Lower lobe of right lung (tissue), 2 donors: ENCODE measurements around the gene SMIM35. TPM values are rescaled to one million over a fixed set of nuclear protein-coding genes. Genes with fewer than 3 reads are reported as not detected.

Experiments used
- ATAC-seq, 2 donors: fragments of 200-7000 bp; cut with Tn5 transposase; one replicate each; pipeline ENCODE4 v1.9.1; 2020 to 2022; ENCODE audit warnings: mild to moderate bottlenecking in 2 of 2, moderate library complexity in 2 of 2
- DNase-seq: peaks from one replicate; pipeline ENCODE4 v3.0.0-alpha.2; 2020
- H3K27ac ChIP-seq: fragments of 200-600 bp; one replicate; pipeline ENCODE4 v1.8.0; 2022
- H3K27me3 ChIP-seq: fragments of 200-600 bp; one replicate; pipeline ENCODE4 v1.8.0; 2022; ENCODE audit warnings: low read depth
- H3K36me3 ChIP-seq: fragments of 200-600 bp; one replicate; pipeline ENCODE4 v1.8.0; 2022; ENCODE audit warnings: mild to moderate bottlenecking
- H3K4me1 ChIP-seq: fragments of 200-600 bp; one replicate; pipeline ENCODE4 v1.8.0; 2022
- H3K4me3 ChIP-seq: fragments of 200-600 bp; one replicate; pipeline ENCODE4 v1.8.0; 2022; ENCODE audit warnings: mild to moderate bottlenecking
- H3K9me3 ChIP-seq: fragments of 200-600 bp; one replicate; pipeline ENCODE4 v1.8.0; 2022
- intact Hi-C: fragments of 100-400 bp; cut with DNase I; formaldehyde crosslinking; loops from one replicate; pipeline ENCODE4 v1.11.0; 2022
- total RNA-seq: library from RNA; stranded (reverse); fragmentation: NEBNext Ultra II Directional; extraction: Animal tissue kit (Norgen Biotek cat#: 25700); gene quantifications from one replicate; pipeline ENCODE4 v1.2.1, GENCODE V29; 2021
- TF ChIP-seq, protein P1 (sequence below): fragments of 200-600 bp; IDR thresholded peaks from one replicate; pipeline ENCODE4 v1.8.0; 2022; ENCODE audit warnings: antibody characterized with exemption, mild to moderate bottlenecking
- donor health status: DM: no; HTN: yes; CAD: no; lungs with severe emphysema.

The SMIM35 gene
- total RNA-seq, 1 donor from 2014 or later: not detected

GRCh38 chr11:118055966-118056365 lies 30.8 kb downstream of the SMIM35 start:
- DNase-seq (no peak), ATAC-seq (no peak)
- H3K9me3 ChIP-seq: no peaks in the 10 kb centered on the region
- TF ChIP-seq, protein P1, sequence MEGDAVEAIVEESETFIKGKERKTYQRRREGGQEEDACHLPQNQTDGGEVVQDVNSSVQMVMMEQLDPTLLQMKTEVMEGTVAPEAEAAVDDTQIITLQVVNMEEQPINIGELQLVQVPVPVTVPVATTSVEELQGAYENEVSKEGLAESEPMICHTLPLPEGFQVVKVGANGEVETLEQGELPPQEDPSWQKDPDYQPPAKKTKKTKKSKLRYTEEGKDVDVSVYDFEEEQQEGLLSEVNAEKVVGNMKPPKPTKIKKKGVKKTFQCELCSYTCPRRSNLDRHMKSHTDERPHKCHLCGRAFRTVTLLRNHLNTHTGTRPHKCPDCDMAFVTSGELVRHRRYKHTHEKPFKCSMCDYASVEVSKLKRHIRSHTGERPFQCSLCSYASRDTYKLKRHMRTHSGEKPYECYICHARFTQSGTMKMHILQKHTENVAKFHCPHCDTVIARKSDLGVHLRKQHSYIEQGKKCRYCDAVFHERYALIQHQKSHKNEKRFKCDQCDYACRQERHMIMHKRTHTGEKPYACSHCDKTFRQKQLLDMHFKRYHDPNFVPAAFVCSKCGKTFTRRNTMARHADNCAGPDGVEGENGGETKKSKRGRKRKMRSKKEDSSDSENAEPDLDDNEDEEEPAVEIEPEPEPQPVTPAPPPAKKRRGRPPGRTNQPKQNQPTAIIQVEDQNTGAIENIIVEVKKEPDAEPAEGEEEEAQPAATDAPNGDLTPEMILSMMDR: no peak
- no peaks in the 10 kb centered on the region for H3K4me1 ChIP-seq
- no peak overlapping the region for H3K27ac ChIP-seq
- peaks cover 3% of the 10 kb centered on the region for H3K27me3 ChIP-seq
- intact Hi-C loops: no loop called here
- H3K36me3 ChIP-seq: no peaks in the 10 kb centered on the region
- H3K4me3 ChIP-seq: no peak overlapping the region

DNA sequence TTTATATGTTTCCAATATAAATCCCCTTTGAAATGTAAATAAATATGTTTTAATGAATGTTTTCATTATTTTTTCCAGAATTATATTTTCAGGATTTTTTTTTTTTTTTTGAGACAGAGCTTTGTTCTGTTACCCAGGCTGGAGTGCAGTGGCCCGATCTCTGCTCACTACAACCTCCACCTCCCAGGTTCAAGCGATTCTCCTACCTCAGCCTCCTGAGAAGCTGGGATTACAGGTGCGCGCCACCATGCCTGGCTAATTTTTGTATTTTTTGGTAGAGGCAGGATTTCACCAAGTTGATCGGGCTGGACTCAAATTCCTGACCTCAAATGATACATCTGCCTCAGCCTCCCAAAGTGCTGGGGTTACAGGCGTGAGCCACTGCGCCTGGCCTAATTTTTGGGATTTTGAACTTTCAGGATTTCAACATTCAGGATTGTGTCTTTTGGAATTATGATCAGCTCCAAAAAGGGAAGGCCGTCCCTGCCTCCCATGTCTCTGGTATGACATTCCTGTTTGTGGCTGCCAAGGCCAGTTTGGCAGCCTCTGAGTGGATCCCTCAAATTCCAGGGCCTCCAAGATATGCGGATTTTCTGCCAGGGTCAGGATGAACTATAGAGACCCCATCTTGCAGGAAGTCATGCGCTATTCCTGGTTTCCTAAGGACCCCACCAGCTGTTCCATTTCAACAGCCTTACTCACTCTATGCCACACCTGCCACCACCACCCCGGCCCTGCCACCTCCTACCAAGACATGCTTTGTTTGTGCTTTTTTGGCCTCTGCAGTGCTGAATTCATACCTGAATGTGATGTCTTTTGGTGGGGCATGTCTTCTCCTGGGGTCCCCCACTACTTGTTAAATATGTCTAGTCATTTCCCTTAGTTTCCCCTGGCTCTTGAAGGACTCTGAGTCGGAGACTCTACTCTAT lies 31.8 kb downstream of the SMIM35 start:
- Histone ChIP-seq H3K36me3 (no peaks in the 10 kb centered on the region), H3K27ac (no peak overlapping the region), H3K4me3 (no peak overlapping the region), H3K4me1 (no peaks in the 10 kb centered on the region), H3K27me3 (peaks cover 3% of the 10 kb centered on the region), H3K9me3 (no peaks in the 10 kb centered on the region)
- DNase-seq: no peak
- intact Hi-C loops: no loop called here
- no peak for ATAC-seq
- TF ChIP-seq, protein P1: no peak

GRCh38 chr11:118052581-118053206 lies 34.1 kb downstream of the SMIM35 start:
- Histone ChIP-seq H3K4me3 (no peak overlapping the region), H3K36me3 (no peaks in the 10 kb centered on the region), H3K9me3 (no peaks in the 10 kb centered on the region), H3K27me3 (no peaks in the 10 kb centered on the region), H3K27ac (no peak overlapping the region), H3K4me1 (no peaks in the 10 kb centered on the region)
- TF ChIP-seq, protein P1: no peak
- DNase-seq (no peak), ATAC-seq (no peak)
- intact Hi-C loops: no loop called here

DNA sequence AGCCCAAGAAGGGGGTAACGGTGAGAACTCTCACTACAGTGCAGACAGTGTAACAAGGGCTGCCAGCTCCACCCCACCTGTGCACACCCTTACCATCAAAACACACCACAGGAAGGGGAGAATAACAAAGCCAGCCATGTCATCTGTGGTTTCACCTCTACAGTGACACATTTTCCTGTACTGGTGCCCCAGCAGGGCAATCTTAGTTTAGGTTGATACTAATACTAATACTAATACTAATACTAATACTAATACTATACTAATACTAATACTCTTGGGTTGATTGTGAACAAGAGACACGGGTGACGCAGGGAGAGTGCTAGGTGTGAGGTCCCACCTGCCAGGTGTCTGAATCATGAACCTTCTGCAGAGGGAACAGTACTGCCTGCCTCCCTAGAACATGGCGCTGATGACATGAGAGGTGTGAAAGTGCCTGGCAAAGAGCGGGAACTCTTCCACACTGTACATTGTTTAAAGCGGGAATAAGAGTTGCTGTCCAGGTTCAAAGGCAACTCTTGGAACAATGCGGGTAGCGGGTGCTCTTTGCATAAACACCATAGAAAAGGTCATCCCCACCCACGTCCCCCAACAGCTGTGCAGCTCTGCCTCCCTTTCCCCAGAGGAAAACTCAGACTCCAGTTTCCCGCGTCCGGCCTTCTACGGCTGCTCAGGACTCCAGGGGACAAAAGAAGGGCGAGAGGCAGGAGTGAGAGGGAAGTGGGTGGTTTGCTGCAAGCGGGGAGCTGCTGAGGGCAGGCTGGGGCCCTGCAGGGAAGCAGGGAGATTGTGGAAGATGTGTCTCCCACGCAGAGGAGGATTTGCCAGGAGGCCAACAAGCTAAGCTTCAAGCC lies 34.9 kb downstream of the SMIM35 start:
- TF ChIP-seq, protein P1: no peak
- Histone ChIP-seq H3K9me3 (no peaks in the 10 kb centered on the region), H3K4me1 (no peaks in the 10 kb centered on the region), H3K27me3 (no peaks in the 10 kb centered on the region), H3K27ac (no peak overlapping the region), H3K36me3 (no peaks in the 10 kb centered on the region), H3K4me3 (no peak overlapping the region)
- intact Hi-C loops: no loop called here
- ATAC-seq: peak; percentile 58 to 59
- no peak for DNase-seq

DNA sequence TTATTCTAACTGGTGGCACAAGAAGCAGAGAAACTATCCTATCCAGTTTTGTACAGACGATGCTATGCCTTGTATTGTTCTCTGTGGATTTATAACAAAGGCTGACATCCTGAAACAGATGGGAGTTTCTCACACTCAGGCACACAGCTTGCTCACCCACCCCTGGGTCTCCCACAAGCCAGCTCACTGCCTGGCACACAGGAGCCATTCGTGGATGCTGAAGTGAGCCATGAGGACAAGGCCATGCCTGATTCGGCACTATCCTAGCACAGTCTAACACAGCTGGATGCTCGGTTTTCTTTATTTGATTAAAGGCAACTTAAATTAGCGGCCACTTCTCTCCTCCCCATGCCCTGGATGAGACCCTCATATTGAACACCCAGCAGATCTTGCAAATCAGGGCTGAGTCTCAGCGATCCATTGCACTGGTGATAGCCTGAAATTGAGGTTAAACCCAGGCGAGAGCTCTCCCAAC lies 35.6 kb downstream of the SMIM35 start:
- Histone ChIP-seq H3K27me3 (no peaks in the 10 kb centered on the region), H3K27ac (no peak overlapping the region), H3K4me1 (no peaks in the 10 kb centered on the region), H3K4me3 (no peak overlapping the region), H3K36me3 (no peaks in the 10 kb centered on the region), H3K9me3 (no peaks in the 10 kb centered on the region)
- TF ChIP-seq, protein P1: no peak
- no peak for DNase-seq
- intact Hi-C loops: no loop called here
- ATAC-seq: no peak
